ENCODE results near the gene KIAA0408. TPM values are rescaled to one million over a fixed set of nuclear protein-coding genes. Genes with fewer than 3 reads are reported as not detected.

KIAA0408 gene
- total RNA-seq, 1 experiment from 2014 or later, result 0.31 TPM

DNA sequence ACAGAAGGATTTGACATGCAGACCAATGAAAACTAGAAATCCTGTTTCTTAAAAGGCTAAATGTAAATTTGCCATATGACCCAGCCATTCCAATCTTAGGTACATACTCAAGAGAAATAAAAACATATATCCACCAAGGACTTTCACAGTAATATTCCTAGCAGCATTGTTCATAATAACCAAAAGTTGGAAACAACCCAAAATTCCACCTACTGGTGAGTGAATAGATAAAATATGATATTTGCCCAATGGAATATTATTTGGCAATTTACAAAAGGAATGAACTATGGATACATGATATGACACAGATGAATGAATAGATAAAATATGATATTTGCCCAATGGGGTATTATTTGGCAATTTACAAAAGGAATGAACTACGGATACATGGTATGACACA lies 37.3 kb upstream of the KIAA0408 start:
- no TSS peak for BruUV-seq (replicated peaks)
- no peak overlapping the region for H3K4me3 Mint-ChIP-seq (ENCODE audit: low read depth, unreplicated experiment)
- H3K27me3 Mint-ChIP-seq (ENCODE audit: unreplicated experiment), result no peaks in the 10 kb centered on the region
- CTCF ChIA-PET, result no interaction called here
- no peaks in the 10 kb centered on the region for H3K4me1 Mint-ChIP-seq (ENCODE audit: low read depth, unreplicated experiment)
- no peak overlapping the region for H3K27ac Mint-ChIP-seq (ENCODE audit: unreplicated experiment)
- H3K9me3 Mint-ChIP-seq (ENCODE audit: low read depth, unreplicated experiment), result no peaks in the 10 kb centered on the region
- TF ChIP-seq, protein P1, sequence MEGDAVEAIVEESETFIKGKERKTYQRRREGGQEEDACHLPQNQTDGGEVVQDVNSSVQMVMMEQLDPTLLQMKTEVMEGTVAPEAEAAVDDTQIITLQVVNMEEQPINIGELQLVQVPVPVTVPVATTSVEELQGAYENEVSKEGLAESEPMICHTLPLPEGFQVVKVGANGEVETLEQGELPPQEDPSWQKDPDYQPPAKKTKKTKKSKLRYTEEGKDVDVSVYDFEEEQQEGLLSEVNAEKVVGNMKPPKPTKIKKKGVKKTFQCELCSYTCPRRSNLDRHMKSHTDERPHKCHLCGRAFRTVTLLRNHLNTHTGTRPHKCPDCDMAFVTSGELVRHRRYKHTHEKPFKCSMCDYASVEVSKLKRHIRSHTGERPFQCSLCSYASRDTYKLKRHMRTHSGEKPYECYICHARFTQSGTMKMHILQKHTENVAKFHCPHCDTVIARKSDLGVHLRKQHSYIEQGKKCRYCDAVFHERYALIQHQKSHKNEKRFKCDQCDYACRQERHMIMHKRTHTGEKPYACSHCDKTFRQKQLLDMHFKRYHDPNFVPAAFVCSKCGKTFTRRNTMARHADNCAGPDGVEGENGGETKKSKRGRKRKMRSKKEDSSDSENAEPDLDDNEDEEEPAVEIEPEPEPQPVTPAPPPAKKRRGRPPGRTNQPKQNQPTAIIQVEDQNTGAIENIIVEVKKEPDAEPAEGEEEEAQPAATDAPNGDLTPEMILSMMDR (IDR thresholded peaks at IDR 0.05; ENCODE audit: unreplicated experiment), result no peak
- no peaks in the 10 kb centered on the region for H3K36me3 Mint-ChIP-seq (ENCODE audit: insufficient read depth, unreplicated experiment)
- intact Hi-C loops (cut with micrococcal nuclease; ENCODE audit: unreplicated experiment), result no loop called here
- DNase-seq, result no peak

DNA sequence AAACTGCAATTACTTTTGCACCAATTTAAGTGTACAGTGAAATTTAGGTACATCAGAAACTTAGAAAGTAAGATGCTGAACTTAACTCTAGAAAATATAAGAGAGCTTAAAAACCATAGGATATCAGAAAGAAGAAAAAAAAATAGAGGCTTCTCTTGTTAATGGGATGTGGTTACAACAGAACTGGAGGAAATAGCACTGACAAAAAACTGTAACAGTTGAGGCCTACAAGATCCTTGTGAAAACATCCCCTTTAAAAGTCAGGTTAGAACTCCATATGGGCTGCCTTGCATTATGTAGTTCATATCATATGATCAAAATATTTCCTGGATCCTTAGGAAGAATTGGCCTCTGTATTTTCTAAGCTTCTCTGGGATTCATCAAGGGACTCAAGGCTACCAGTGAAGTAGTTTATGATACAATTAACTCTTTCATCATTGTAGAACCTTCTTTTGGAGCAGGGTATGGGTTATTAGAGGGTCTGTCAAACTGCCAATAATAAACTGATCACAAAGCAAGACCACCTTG lies 35.1 kb upstream of the KIAA0408 start:
- CTCF ChIA-PET, result no interaction called here
- BruUV-seq (replicated peaks), result no TSS peak
- no peak for DNase-seq
- Mint-ChIP-seq H3K27ac (ENCODE audit: unreplicated experiment) (no peak overlapping the region), H3K4me3 (ENCODE audit: low read depth, unreplicated experiment) (no peak overlapping the region), H3K27me3 (ENCODE audit: unreplicated experiment) (no peaks in the 10 kb centered on the region), H3K9me3 (ENCODE audit: low read depth, unreplicated experiment) (no peaks in the 10 kb centered on the region), H3K4me1 (ENCODE audit: low read depth, unreplicated experiment) (no peaks in the 10 kb centered on the region), H3K36me3 (ENCODE audit: insufficient read depth, unreplicated experiment) (no peaks in the 10 kb centered on the region)
- TF ChIP-seq, protein P1 (IDR thresholded peaks at IDR 0.05; ENCODE audit: unreplicated experiment), result no peak
- intact Hi-C loops (cut with micrococcal nuclease; ENCODE audit: unreplicated experiment), result no loop called here

DNA sequence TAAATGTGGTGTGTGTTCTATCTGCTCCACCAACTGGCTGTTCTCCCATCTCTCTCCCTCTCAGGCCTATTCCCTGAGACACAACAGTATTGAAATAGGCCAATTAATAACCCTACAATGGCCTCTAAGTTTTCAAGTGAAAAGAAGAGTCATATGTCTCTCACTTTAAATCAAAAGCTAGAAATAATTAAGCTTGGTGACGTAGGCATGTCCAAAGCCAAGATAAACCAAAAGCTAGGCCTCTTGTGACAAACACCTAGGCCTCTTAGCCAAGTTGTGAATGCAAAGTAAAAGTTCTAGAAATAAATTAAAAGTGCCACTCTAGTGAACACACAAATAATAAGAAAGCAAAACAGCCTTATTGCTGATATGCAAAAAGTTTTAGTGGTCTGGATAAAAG lies 30.1 kb upstream of the KIAA0408 start:
- H3K4me3 Mint-ChIP-seq (ENCODE audit: low read depth, unreplicated experiment), result no peak overlapping the region
- no TSS peak for BruUV-seq (replicated peaks)
- CTCF ChIA-PET, result no interaction called here
- TF ChIP-seq, protein P1 (IDR thresholded peaks at IDR 0.05; ENCODE audit: unreplicated experiment), result no peak
- no peaks in the 10 kb centered on the region for H3K27me3 Mint-ChIP-seq (ENCODE audit: unreplicated experiment)
- no peak for DNase-seq
- no peak overlapping the region for H3K27ac Mint-ChIP-seq (ENCODE audit: unreplicated experiment)
- H3K4me1 Mint-ChIP-seq (ENCODE audit: low read depth, unreplicated experiment), result peaks cover 24% of the 10 kb centered on the region
- H3K36me3 Mint-ChIP-seq (ENCODE audit: insufficient read depth, unreplicated experiment), result no peaks in the 10 kb centered on the region
- intact Hi-C loops (cut with micrococcal nuclease; ENCODE audit: unreplicated experiment), result no loop called here
- H3K9me3 Mint-ChIP-seq (ENCODE audit: low read depth, unreplicated experiment), result peaks cover 2% of the 10 kb centered on the region

DNA sequence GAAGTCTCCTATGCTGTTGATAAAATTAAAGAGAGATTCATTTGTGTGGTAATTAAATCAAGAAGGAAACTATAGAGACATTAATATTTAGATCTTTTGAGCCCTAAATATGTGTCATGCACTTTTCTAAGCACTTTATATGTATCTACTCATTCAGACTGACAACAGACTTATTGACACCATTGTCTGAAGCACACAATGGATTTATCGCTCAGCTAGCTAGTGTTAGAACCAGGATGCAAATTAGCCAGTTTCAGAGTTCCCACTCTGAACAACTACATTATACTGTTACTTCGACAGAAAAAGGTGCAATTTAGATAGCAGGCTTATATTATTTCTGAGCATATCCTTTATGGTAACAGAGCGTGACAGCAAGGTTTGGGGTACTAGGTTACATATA lies 27.7 kb upstream of the KIAA0408 start:
- H3K27ac Mint-ChIP-seq (ENCODE audit: unreplicated experiment), result no peak overlapping the region
- peaks cover 2% of the 10 kb centered on the region for H3K9me3 Mint-ChIP-seq (ENCODE audit: low read depth, unreplicated experiment)
- TF ChIP-seq, protein P1 (IDR thresholded peaks at IDR 0.05; ENCODE audit: unreplicated experiment), result no peak
- H3K4me1 Mint-ChIP-seq (ENCODE audit: low read depth, unreplicated experiment), result peaks cover 43% of the 10 kb centered on the region
- DNase-seq, result no peak
- CTCF ChIA-PET, result no interaction called here
- intact Hi-C loops (cut with micrococcal nuclease; ENCODE audit: unreplicated experiment), result no loop called here
- no TSS peak for BruUV-seq (replicated peaks)
- H3K36me3 Mint-ChIP-seq (ENCODE audit: insufficient read depth, unreplicated experiment), result no peaks in the 10 kb centered on the region
- no peak overlapping the region for H3K4me3 Mint-ChIP-seq (ENCODE audit: low read depth, unreplicated experiment)
- H3K27me3 Mint-ChIP-seq (ENCODE audit: unreplicated experiment), result no peaks in the 10 kb centered on the region

Data from Calu3 (cell line).